Colon (tissue), 2 donors: ENCODE measurements around the gene AKAP14.
"Not testable (repeated sequence)": the region's sequence is repeated elsewhere in the genome, so short reads cannot be mapped to it uniquely, and the experiment has no call there.

Source experiments
- FAIRE-seq: peaks from 2 replicates; lab custom pipeline; 2012; peaks lifted over from hg19 to GRCh38; lab: Jason Lieb, UNC
- donor health status: control.
- donor health status: control.

The AKAP14 gene

GRCh38 chrX:119895843-119896326 lies at the start of gene AKAP14:
AKAP14 (plus strand) TSS chrX:119895893; CDS start chrX:119903224, 7,331 bp downstream.
- no peak for FAIRE-seq

DNA sequence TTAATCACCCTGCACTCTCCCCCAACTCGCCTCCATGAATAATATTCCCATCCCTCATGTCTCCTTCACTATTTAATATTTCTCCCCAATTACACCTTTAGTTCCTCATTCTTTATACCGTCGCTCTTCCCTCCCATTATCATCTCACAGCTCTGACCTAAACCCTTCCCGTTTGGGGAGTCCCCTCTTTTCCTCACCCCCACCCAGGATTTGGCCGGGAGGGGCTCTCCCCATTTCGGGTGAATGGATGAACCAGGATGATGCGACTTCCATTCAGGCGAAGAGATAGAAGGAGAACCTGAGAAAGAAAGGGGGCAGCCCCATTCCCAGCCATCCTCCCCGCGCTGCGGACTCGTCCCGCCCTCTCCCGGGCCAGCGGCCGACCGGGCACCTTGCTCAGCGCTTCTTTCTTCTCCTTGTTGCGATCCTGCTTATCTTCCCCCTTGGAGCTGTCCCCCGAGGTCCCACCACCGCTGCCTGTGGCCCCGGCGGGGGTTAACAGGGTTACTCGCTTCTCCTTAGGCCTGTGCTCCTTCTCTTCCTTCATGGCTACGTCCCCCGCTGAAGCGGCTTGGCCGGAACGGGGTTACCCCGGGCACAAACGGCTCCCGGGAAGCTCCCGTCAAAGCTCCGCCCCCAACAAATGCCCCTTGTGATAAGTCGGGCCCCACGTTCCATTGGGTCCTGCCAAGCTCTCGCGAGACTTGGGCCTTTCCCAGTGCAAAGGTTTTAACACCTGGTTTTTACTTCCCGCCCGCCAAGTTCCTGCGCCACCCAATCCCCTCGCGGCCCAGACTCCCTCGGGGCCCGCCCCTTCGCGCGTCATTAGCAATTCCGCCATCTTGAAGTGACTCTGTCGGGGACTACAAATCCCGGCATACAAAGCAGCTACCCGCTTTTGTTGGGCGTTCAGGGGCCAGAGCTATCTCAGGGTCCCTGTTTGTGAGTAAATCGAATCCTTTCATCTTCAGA lies 43.0 kb upstream of the AKAP14 start, which contains the start of gene UPF3B:
Gene UPF3B, minus strand, starts transcription at position 582 of the 972 bp plus-strand sequence. Its CDS starts 35 bp downstream, at position 547.
- peak; percentile 81 for FAIRE-seq

DNA sequence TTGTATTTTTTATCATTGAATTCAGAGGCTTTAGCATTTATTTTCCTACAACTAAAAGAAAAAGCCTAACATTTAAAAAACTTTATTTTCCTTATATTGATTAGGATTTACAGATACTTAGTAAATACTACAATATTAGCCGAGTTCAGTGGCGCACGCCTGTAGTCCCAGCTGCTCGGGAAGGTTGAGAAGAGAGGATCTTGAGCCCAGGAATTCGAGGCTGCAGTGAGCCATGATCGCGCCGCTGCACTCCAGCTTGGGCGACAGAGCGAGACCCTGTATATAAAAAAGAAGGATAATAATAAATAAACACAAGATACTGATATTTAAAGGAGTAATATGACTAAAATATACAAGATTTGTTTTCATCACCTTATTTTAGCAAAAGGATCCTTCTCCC lies 42.2 kb upstream of the AKAP14 start:
- FAIRE-seq: no peak

DNA sequence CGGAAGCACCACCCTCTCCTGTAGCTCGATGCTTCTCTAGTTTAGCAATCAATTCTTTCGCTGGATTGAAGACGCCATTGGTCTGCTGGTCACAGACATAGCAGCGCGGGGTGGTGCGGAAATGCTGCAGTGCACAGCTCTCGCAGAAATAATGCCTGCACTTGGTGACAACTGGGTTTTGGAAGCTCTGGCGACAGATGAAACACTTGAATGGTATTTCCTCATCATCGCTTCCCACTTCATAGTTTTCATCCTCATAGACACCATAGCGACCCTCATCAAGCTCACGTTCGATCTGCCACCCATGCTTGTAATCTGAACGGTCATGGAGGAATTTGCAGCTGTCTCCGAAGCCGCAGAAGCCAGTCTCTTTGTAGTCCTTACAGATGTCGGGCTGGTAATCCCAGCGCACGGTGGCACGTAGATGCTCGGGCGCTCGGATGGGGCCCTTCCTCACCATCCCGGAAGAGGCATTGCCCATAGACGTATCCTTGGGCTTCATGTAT lies 25.0 kb upstream of the AKAP14 start:
- no peak for FAIRE-seq

- no peak for FAIRE-seq
Measured at GRCh38 chrX:119871245-119871598, 24.5 kb upstream of the AKAP14 start.

DNA sequence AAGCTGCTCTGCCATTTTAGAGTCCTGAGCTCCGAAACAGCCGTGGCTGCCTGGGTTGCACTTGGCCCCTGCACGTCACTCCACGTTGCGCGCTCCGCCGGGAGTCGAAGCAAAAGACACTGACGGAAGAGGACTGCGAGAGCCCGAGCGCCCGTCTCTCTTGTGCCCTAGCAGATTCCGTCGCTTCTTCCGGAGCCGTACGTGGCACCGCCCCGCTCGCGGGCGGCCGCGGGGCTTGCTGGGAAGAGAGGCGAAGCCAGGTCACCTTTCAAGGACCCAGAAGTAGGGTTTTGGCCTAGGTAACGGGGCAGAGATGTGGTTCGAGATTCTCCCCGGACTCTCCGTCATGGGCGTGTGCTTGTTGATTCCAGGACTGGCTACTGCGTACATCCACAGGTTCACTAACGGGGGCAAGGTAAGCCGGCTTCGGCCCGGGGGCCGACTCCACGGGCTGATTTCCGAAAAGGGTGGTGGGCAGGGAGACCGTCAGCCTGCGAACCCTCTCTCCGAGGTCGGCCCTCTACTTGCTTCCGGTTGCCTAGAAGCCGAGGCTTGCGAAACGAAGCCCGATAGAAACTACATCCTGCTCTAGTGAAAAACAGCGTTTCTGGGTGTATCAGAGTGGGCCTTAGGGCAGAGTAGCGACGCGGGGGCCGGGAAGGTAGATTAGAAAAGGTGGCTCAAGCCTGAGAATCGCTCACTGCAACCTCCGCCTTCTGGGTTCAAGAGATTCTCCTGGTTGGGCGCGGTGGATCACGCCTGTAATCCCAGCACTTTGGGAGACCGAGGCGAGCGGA lies 23.9 kb upstream of the AKAP14 start, which contains the start of the genes NDUFA1 and RNF113A:
Gene NDUFA1, plus strand, starts transcription at position 234 of the 797 bp plus-strand sequence. Its CDS starts 80 bp downstream, at position 314.
Gene RNF113A, minus strand, starts transcription at position 135 of the 797 bp plus-strand sequence. Its CDS starts 120 bp downstream, at position 15.
- no peak for FAIRE-seq

DNA sequence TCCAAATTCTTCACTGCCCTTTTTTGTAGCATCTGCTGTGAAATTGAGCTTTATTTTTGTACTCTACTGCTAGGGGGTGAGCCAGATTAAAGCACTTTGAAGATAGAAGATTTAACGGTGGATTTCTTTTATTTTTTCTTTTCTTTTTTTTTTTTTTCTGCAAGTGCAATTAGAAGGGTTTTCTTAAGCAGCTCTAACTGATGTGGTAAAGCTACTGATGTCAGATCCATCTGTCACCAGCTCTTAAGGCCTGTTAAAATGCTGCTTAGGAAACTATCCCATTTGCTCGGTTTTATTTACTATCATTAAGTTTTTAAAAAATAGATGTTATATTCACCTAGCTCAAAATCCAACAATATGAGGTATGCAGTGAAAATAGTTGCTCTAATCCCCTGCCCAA lies 17.0 kb upstream of the AKAP14 start:
- FAIRE-seq: no peak

- FAIRE-seq: no peak
Measured at GRCh38 chrX:119880076-119880475, 15.6 kb upstream of the AKAP14 start.

- FAIRE-seq: no peak
Measured at GRCh38 chrX:119880552-119881437, 14.9 kb upstream of the AKAP14 start.

- peak; percentile 89 for FAIRE-seq
Measured at GRCh38 chrX:119885554-119886428, 9.9 kb upstream of the AKAP14 start.

- no peak for FAIRE-seq
Measured at GRCh38 chrX:119887721-119888425, 7.8 kb upstream of the AKAP14 start.

DNA sequence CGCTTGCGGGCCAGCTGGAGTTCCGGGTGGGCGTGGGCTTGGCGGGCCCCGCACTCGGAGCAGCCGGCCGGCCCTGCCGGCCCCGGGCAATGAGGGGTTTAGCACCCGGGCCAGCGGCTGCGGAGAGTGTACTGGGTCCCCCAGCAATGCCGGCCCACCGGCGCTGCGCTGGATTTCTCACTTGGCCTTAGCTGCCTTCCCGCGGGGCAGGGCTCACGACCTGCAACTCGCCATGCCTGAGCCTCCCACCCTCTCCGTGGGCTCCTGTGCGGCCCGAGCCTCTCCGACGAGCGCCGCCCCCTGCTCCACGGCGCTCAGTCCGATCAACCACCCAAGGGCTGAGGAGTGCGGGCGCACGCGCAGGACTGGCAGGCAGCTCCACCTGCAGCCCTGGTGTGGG lies 5.1 kb upstream of the AKAP14 start:
- FAIRE-seq: not testable (repeated sequence)

DNA sequence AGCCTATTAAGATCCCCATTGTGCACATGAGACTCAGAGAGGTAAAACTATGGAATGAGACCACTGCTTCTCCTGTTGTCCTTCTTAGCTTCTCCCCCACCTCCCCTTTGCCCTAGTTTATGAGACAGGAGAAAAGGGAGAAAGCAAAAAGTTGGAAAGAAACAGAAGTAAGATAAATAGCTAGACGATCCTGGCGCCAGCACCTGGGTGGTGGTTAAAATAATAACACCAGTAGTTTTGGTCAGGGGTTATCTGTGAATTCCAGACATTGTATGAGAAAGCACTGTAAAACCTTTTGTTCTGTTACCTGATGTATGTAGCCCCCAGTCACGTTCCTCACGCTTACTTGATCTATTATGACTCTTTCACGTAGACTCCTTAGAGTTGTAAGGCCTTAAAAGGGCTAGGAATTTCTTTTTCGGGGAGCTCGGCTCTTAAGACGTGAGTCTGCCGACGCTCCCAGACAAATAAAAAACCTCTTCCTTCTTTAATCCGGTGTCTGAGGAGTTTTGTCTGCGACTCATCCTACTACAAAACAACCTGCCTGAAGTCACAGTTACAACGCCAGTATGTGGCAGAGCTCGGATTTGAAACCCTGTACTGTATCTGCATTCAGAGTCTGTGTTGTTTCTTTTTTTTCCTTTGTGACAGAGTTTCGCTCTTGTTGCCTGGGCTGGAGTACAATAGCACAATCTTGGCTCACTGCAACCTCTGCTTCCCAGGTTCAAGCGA lies 3.6 kb upstream of the AKAP14 start:
- FAIRE-seq: not testable (repeated sequence)

- no peak for FAIRE-seq
Measured at GRCh38 chrX:119899125-119899524, 3.4 kb downstream of the AKAP14 start.

GRCh38 chrX:119900976-119901375 lies 5.3 kb downstream of the AKAP14 start:
- no peak for FAIRE-seq

DNA sequence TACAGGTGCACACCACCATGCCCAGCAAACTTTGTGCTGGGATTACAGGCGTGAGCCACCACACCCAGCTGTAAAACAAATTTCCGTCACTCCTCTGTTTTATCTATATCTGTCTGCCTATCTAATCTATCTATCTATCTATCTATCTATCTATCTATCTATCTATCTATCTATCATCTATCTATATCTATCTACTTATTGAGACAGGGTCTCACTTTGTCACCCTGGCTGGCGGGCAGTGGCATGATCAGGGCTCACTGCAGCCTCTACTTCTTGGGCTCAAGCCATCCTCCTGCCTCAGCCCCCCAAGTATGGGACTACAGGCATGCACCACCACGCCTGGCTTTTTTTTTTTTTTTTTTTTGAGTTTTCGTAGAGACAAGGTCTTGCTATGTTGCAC lies 20.6 kb downstream of the AKAP14 start:
- FAIRE-seq: no peak

DNA sequence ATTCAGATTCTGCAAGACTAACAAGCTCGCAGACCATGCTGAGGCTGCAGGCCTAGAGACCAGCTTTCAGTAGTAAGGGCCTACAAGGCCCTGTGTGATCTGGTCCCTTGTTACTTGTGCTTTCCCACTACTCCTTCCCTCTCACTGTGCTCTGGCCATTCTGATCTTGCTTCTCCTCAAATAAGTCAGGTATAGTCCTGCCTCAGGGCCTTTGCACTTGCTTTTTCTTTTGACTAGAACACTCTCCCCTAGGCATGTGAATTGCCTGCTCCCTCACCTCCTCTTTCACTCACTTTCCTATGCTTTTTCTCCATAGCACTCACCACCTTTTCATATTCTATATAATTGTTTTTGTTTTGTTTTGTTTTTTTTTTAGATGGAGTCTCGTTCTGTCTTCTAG lies 22.2 kb downstream of the AKAP14 start:
- FAIRE-seq: no peak

DNA sequence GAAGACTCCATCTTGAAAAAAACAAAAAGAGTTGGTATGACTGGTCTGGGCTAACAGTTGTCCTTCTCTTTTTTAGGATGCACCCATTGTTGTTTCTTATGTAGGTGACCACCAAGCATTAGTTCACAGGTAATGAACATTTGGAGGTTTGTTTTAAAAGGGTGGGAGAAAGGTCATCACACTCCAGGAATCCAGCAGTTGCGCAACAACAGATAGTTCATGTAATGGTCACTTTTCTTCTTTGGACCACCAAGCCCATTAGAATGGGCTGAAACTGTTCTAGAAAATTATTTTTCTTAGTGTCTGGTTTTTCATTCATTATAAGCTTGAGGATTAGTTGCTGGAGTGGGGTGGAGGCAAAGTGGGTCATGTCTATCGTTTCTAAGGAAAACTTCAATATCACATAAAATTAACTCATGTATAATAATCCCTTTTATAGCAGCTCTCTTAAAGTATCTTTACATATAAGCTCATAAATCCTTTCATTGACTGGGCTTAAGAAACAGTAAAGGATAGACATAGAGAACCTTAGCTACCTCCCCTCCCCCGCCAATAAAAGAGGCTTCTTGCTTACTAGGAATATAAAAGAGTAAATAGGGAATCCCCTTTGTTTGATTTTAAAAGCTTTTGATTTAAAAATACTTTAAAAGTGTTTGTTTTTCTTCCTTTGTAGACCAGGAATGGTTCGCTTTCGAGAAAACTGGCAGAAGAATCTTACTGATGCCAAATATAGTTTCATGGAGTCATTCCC lies 24.3 kb downstream of the AKAP14 start:
- no peak for FAIRE-seq
